A549 (cell line): Measurements from ENCODE around the gene SCRT2.

Source experiments
- CHD2 ChIP-seq: fragments of 150-350 bp; IDR thresholded peaks from 2 replicates; pipeline ENCODE4 v1.6.1; 2014; ENCODE audit warnings: low read length; ENCODE audit not compliant: partially characterized antibody
- CTCF ChIP-seq: fragments of >200 bp; sonication (Bioruptor Twin); formaldehyde crosslinking; IDR thresholded peaks from 3 replicates; pipeline ENCODE4 v1.5.1; 2016
- ESRRA ChIP-seq: fragments of 150-350 bp; IDR thresholded peaks from 2 replicates; pipeline ENCODE4 v1.6.1; 2014; ENCODE audit warnings: mild to moderate bottlenecking, low read length, borderline replicate concordance
- GATA3 ChIP-seq: IDR thresholded peaks from 2 replicates; pipeline ENCODE4 v1.6.1; 2012; ENCODE audit warnings: borderline replicate concordance
- ZNF302 ChIP-seq: fragments of 250-450 bp; sonication (Bioruptor Pico); IDR thresholded peaks from 2 replicates; pipeline ENCODE4 v1.9.0; 2021; ENCODE audit warnings: inconsistent platforms, mild to moderate bottlenecking, moderate library complexity

- TF ChIP-seq CHD2 (no peak), CTCF (no peak), GATA3 (no peak), ESRRA (no peak), ZNF302 (no peak)
These were observed 16.4 kb upstream of the SCRT2 start for GRCh38 chr20:692044-692443.
